ENCODE measurements around the gene ZFYVE21. TPM values are rescaled to one million over a fixed set of nuclear protein-coding genes. Genes with fewer than 3 reads are reported as not detected.

ZFYVE21 gene
- total RNA-seq, 1 donor: 2.0 TPM

DNA sequence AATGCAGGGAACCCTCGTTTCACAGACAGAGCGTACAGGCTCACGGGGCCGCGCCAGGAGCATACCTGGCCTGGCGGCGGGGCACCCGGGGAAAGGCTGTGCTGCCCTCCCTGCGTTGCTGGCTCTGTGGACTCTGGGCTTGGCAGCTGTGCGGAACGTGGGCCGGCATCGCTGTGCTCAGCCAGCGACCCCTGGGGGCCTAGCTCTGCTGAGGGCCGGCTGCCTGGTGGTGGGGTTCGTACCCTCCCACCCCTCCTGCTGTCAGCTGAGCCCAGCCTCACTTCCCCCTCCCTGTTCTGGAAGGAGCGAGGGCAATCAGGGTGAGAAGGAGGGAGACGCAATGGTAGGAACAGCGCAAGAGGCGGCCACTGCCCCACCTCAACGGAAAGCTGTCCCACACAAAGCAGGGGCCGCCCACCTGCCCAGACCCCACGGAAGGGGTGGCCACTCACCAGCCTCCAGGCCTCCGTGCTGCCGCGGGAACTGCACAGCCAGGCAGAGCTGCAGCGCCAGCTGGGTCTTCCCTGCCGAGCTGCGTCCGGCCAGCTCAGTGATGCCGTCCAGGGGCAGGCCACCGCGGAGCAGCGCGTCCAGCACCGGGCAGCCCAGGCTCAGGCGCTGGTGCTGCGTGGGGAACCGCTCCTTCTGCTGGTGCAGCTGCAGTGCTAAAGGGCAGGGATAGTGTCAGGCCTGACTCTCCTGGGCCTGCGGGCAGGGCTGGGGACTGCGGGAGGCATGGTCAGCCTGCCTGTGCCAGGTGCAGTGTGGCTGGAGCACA, 8.9 kb upstream of the ZFYVE21 start:
- Histone ChIP-seq H3K4me3 (ENCODE audit: low read length) (no peak overlapping the region), H3K4me1 (ENCODE audit: insufficient read depth, low read length) (no peaks in the 10 kb centered on the region), H3K9me3 (ENCODE audit: low read depth, low read length) (no peaks in the 10 kb centered on the region), H3K27me3 (ENCODE audit: insufficient read depth, low read length) (no peaks in the 10 kb centered on the region)

DNA sequence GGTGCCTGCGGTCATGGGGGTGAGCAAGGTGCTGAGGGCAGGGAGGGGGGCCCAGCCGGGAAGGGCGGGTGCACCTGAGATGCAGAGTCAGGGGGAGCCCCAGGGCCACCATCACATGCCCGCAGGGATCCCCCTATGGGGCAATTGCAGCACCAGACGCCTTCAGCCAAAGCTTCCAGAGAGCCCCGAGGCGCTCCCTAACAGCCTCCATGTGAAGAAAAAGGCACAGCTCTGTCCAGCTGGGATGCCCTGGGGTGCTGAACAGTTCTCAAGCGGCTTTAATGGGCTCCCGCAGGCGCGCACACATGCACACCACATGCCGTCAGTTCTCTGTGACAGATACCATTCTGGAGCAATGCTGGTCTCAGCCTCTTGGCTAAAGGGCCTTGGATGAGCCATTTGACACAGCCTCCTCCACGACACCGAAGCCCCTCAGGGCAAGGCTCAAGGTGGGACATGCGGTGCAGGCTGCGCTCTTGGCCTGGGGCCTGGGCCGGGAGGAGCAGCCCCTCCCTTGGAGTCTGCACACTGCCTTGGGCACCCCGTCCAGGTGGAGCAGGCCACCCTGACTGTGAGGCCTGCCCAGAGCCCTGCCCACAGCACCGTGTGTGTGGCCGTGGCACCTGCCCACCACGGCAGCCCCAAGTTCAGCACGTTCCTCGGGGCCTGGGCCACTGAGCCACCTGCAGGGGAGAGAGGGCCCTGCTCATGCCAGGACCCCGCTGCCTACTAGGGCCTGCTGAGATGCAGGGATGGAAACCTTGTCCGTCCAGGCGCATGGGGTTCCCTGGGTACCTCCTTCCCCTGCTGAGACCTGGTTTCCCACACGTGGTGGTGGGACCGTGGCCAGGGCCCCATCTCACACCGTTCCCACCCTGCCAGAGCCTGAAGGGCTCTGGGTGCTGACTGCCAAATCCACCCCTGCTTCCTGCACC, 8.0 kb upstream of the ZFYVE21 start:
- Histone ChIP-seq H3K4me3 (ENCODE audit: low read length) (no peak overlapping the region), H3K9me3 (ENCODE audit: low read depth, low read length) (no peaks in the 10 kb centered on the region), H3K27me3 (ENCODE audit: insufficient read depth, low read length) (no peaks in the 10 kb centered on the region), H3K4me1 (ENCODE audit: insufficient read depth, low read length) (no peaks in the 10 kb centered on the region)

DNA sequence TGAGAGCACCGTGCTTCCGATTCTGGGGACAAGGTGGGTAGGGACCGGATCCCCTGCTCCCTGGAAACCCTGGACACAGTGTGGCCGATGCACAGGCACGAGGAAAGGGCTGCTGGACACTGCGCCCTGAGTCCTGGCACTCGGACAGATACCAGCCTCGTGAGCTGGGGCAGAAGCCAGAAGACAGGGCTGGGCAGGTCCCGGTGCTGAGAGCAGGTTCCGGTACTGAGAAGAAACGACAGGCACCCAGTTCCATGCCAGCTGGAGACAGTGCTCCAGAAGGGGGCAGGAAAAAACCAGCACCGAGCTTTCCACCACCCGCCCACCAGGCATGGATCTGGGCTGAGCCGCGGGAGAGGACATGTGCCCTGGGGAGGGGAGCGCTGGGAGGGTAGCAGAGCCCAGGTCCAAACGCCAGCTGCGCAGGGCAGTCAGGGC, 6.8 kb upstream of the ZFYVE21 start:
- Histone ChIP-seq H3K9me3 (ENCODE audit: low read depth, low read length) (no peaks in the 10 kb centered on the region), H3K4me1 (ENCODE audit: insufficient read depth, low read length) (no peaks in the 10 kb centered on the region)

DNA sequence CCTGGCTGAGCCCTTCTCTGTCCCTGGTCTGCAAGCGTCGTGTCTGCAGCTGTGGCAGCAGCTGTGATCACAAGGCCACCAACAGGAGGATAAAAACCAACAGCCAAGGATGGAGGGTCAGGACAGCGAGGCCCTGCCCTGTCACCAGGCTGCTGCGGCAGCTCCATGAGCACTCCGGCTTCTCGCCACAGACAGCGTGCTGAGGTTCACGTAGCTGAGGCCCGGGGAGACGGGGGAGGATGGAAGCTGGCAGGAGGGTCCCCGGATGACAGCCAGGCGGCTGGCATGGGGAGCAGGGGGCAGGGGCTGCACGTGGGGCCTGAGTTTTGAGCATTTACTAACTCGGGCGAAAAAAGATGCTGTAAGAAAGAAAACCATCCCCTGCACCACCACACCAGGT, 5.8 kb upstream of the ZFYVE21 start:
- Histone ChIP-seq H3K4me3 (ENCODE audit: low read length) (no peak overlapping the region), H3K27me3 (ENCODE audit: insufficient read depth, low read length) (no peaks in the 10 kb centered on the region), H3K9me3 (ENCODE audit: low read depth, low read length) (no peaks in the 10 kb centered on the region), H3K4me1 (ENCODE audit: insufficient read depth, low read length) (peaks cover 10% of the 10 kb centered on the region)

More for the DNA sequence above, 6.8 kb upstream of the ZFYVE21 start:
- H3K27me3 ChIP-seq (ENCODE audit: insufficient read depth, low read length): no peaks in the 10 kb centered on the region
- no peak overlapping the region for H3K4me3 ChIP-seq (ENCODE audit: low read length)

DNA sequence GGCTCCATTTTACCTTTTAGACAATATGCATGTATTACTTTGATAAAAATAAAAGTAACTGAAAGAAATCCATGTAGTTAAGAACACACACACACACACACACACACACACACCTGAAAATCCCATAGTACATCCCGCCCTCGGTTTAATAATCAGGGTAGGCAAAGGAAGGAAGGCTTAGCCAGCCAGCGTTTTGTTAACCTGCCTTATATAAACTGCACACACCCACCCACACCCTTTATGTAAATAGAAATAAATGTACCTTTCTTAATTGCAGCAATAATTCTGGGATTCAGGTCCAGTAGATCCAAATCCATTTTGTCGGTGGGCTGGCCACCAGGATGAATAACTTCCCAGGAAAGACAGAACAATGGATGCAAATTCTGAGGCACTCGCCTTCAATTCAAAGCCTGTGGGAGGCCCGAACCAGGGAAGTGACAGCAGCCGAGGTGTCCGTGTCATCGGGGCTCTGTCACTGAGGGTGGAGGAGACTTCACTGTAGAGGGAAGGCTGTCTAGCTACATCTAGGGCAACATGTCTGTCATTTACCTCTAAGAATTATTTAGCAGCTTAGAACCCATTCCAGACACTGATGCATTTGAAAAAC, 4.7 kb upstream of the ZFYVE21 start:
- Histone ChIP-seq H3K27me3 (ENCODE audit: insufficient read depth, low read length) (no peaks in the 10 kb centered on the region), H3K9me3 (ENCODE audit: low read depth, low read length) (no peaks in the 10 kb centered on the region), H3K4me3 (ENCODE audit: low read length) (no peak overlapping the region), H3K4me1 (ENCODE audit: insufficient read depth, low read length) (peaks cover 12% of the 10 kb centered on the region)

DNA sequence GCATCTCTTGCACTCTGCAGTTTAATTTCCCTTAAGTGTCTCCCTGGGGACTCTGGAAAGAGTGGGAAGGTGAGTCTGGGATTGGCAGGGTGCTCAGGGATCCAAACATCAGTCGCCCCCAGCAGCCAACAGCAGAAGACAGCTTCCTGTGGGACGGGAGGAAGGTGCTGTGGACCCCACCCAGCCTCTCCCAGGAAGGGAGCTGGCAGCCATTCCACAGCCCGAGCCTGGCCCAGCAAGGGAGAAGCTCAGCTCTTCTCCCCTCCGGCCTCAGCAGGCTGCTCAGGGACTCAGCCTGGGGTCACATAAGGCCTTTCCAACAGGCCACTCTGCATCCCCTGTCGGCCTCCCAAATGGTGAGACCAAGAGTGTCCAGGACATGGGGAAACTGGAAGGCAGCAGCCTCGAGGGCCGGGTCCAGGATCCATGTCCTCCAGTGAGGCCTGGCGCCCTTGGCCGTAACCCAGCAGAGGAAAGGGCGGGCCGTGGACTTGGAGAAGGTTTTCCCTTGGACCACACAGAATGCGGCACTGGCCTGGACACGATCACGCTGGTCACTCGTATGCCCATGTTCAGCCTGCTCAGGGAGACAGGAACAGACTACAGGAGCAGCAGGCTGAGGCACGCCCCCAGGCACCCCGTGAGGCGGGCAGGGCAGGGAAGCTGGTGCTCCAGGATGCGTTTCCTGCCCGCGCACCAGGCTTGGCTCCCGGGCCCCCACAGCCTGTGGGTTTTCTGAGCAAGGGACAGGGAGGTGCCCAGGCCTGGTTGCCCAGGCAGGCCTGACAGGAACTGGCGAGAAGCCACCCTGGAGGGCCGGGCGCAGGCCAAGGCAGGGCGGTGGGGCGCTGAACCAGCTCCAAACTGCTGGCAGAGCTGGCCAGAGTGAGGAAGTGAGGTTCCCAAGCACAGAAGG, 3.8 kb upstream of the ZFYVE21 start:
- H3K27me3 ChIP-seq (ENCODE audit: insufficient read depth, low read length): no peaks in the 10 kb centered on the region
- H3K9me3 ChIP-seq (ENCODE audit: low read depth, low read length): no peaks in the 10 kb centered on the region

DNA sequence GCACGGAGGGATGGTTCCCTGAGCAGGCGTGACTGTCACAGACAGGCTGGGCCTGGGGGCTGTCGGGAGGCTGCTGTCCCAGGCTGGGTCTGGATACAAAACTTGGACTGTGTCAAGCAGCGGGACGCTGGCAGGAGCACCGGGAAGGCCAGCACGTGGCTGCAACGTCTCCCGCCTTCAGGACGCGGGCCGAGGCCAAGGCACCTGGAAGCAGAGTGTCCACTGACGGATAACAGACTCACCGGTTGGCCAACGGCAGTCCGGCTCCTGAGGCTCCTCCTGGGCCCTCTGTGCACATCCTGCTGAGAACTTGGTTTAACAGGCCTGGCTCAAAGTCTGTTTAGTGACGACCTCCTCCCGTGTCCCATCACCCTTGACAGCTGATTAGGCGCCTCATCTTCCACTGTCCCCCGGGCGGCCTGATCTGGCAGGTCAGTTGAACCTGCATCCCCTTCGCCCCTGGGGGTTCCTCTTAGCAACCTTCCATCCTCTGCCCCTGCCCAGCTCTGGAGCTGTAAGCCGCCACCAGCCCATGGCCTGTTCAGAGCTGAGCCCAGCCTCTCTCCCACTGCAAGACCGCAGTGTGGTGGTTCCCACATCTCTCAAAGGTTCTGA, 2.9 kb upstream of the ZFYVE21 start:
- Histone ChIP-seq H3K9me3 (ENCODE audit: low read depth, low read length) (no peaks in the 10 kb centered on the region), H3K27me3 (ENCODE audit: insufficient read depth, low read length) (no peaks in the 10 kb centered on the region), H3K4me3 (ENCODE audit: low read length) (no peak overlapping the region), H3K4me1 (ENCODE audit: insufficient read depth, low read length) (peaks cover 22% of the 10 kb centered on the region)

More for the DNA sequence above, 3.8 kb upstream of the ZFYVE21 start:
- Histone ChIP-seq H3K4me3 (ENCODE audit: low read length) (no peak overlapping the region), H3K4me1 (ENCODE audit: insufficient read depth, low read length) (peaks cover 18% of the 10 kb centered on the region)

DNA sequence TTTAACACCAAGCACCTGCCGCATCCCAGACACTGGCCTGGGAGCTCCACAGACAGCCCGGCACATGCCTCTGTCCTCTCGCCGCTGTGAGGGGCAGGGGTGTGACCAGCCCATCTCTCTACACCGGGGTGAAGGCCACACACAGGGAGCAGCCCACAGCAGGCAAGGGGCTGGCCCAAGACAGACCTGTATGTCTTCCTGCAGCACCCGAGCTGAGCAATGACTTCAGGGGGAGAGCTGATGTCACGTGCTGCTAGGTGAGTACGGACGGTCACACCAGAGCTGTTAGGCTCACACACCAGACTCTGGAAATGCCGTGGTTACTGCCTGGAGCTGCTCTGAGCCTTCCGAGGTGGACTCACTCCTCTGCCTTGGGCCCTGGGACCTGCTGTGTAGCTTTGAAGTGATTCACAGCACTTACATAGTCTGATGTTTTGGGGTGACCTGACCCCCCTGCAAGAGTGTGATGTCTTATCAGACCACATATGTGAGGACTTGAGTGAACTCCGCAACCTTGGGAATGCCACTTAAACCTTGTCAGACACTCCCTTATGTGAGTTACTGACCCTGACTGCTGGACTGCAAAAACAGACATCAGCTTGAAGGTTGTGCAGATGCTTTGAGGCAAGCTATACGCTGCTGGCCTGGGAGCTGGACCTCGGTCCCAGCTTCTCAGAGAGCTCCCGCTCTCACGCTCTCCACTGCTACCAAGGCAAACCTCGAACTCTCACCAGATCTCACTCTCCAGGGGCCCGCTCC, 2.1 kb upstream of the ZFYVE21 start:
- Histone ChIP-seq H3K9me3 (ENCODE audit: low read depth, low read length) (no peaks in the 10 kb centered on the region), H3K4me3 (ENCODE audit: low read length) (no peak overlapping the region), H3K27me3 (ENCODE audit: insufficient read depth, low read length) (no peaks in the 10 kb centered on the region), H3K4me1 (ENCODE audit: insufficient read depth, low read length) (peaks cover 22% of the 10 kb centered on the region)

DNA sequence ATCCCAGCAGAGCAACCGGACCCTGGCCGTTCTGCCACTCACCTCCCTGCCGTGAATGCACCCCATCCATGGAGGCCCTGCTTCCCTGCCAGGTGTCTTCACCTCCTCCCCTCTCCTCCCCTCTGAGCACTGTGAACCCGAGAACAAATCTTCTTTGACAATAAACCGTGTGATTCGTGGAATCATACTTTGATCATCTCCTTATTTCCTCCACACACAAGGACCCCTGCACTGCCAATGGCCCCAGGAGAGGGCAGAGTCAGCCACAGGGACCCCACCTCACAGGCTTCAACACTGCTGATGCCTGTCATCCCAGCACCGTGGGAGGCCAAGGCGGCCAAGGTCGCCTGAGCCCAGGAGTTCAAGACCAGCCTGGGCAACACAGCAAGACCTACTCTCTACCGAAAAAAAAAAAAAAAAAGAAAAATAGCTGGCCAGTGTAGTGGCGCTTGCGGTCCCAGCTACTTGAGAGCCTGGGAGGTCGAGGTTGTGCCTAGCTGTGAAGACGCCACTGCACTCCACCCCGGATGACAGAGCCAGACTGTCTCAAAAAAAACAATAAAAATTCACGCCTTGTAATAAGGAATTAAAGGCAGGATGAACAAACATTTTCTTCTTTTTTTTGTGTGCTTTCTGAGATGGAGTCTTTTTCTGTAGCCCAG, 1.4 kb upstream of the ZFYVE21 start:
- no peak overlapping the region for H3K4me3 ChIP-seq (ENCODE audit: low read length)
- no peaks in the 10 kb centered on the region for H3K27me3 ChIP-seq (ENCODE audit: insufficient read depth, low read length)
- no peaks in the 10 kb centered on the region for H3K9me3 ChIP-seq (ENCODE audit: low read depth, low read length)
- H3K4me1 ChIP-seq (ENCODE audit: insufficient read depth, low read length): peaks cover 22% of the 10 kb centered on the region

DNA sequence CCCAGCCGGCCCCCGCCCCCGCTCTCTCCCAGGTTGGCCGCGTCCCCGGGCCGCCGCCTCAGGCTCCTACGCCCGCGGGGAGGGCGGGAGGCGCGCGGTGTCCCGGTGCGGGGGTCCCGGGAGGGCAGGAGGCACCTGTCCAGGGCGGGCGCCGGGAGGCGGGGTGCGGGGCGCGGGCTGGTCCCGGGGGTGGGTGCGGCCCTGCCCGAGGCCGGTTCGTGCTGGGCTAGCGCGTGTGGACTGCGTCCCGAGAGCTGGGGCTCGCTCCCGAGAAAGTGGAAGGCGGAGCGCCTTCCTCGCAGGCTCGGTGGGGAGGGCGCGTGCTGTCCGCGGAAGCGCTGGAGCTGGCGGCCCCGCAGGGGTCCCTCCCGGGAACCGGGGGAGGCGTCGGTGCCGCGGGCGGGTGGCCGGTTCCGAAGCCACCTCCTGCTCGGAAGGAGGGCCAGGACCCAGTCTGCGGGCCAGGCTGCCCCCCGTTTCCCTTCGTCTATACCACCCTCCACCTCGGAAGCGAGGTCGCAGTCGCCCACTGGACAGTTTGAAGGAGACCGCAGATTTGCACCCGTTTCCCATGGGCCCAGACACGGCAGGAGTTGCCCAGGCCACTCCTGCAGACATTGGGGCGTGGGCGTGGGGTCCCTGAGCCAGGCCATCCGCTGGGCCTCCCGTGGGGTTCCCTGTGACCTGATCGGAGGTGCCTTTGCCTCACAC, 636 bp downstream of the ZFYVE21 start:
- Histone ChIP-seq H3K4me3 (ENCODE audit: low read length) (peak overlapping the region; percentile 58), H3K4me1 (ENCODE audit: insufficient read depth, low read length) (peaks cover 22% of the 10 kb centered on the region), H3K27me3 (ENCODE audit: insufficient read depth, low read length) (no peaks in the 10 kb centered on the region), H3K9me3 (ENCODE audit: low read depth, low read length) (no peaks in the 10 kb centered on the region)

DNA sequence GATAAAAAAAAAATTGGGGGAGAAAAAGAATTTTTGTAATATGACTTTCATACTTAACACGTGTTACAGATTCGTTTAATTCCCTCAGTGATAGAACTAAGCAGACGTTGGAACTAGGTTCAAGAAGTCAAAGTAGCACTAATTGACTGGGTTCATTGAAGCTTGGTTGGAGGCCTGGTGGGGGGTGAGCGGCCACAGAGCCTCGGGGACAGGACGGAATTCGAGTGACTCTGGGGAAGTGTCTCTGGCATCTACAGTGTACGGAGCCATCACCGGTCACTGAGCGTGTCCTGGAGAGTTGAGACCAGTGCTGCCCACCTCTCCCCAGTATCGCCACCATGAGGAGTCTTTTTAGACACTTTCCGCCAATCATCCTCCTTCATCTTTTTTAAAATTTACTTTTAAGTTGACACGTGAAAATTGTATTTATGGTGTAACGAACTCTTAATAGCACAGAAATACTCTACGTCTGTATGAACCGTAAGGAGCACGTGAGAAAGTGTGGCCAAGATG, 1.3 kb downstream of the ZFYVE21 start:
- Histone ChIP-seq H3K4me3 (ENCODE audit: low read length) (no peak overlapping the region), H3K27me3 (ENCODE audit: insufficient read depth, low read length) (no peaks in the 10 kb centered on the region), H3K9me3 (ENCODE audit: low read depth, low read length) (no peaks in the 10 kb centered on the region), H3K4me1 (ENCODE audit: insufficient read depth, low read length) (peaks cover 22% of the 10 kb centered on the region)

DNA sequence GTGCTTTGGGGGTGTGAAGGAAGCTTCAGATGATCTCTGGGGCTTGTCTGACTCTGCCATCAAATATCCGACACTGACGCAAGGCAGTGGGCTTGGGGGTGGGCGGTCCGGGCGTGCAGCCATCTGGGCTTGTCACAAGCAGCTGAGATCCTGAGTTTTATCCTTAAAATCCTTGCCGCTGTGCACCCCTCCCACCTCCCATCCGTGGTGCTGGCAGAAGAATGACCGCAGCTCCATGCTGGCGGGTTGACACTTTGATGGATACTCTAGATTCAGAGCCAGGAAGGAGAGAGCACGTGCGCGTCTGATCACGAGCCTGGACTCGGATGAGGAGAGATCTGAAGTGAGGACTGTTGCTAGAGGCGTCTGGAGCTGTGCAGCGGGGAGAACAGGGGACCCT, 3.0 kb downstream of the ZFYVE21 start:
- Histone ChIP-seq H3K4me3 (ENCODE audit: low read length) (no peak overlapping the region), H3K4me1 (ENCODE audit: insufficient read depth, low read length) (peaks cover 22% of the 10 kb centered on the region), H3K27me3 (ENCODE audit: insufficient read depth, low read length) (no peaks in the 10 kb centered on the region), H3K9me3 (ENCODE audit: low read depth, low read length) (no peaks in the 10 kb centered on the region)

All from mononuclear cell (primary cell).